HG02981 (cell line): ENCODE measurements around the gene PRRT3.
"Not testable (repeated sequence)": the region's sequence is repeated elsewhere in the genome, so short reads cannot be mapped to it uniquely, and the experiment has no call there.

Experiments used
- ATAC-seq: cut with Tn5 transposase; IDR thresholded peaks from one replicate; pipeline ENCODE4 v1.9.1; 2021; ENCODE audit warnings: mild to moderate bottlenecking, moderate library complexity; ENCODE audit not compliant: unreplicated experiment

PRRT3 gene

DNA sequence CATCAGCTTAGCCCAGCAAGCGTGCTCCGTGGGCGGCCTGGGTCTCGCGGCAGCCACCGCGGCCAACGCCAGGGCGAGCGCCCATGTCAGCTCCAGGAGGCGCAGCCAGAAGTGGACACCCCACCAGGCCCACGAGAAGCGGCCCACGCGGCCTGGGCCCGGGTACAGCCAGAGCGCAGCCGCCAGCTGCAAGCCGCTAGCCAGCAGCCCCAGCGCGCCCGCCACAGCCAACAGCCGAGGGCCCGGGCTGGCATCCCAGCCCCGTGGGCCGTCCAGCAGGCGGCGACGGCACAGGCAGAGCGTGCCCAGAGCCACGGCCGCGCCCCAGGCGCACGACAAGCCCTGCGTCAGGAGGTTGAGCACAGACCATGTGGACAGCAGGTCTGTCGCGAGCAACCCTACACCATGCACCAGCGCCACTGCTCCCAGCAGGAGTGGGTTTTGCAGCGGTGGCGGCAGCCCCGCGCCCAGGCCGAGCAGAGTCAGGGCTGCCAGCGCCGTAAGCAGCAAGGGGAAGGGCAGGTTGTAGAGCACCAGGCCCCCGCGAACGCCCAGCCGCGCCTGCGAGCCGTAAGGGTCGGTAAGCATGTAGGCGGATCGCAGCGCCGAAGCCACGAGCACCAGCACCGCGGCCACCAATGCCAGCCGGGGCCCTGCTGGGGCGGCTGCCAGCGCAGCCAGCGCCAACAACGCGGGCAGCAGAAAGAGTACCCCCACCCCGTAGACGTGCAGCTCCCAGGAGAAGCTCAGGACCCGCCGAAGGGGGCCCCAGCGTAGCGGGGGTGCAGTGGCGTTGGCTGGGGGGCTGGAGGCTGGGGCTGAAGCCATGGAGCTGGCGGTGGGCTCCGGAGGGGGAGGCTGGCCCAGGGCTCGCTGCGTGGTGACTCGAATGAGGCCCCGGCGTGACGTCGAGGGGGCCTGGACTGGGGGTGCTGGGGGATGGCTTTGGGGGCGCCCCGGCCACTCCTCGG, 4.9 kb downstream of the PRRT3 start:
- ATAC-seq = no peak

DNA sequence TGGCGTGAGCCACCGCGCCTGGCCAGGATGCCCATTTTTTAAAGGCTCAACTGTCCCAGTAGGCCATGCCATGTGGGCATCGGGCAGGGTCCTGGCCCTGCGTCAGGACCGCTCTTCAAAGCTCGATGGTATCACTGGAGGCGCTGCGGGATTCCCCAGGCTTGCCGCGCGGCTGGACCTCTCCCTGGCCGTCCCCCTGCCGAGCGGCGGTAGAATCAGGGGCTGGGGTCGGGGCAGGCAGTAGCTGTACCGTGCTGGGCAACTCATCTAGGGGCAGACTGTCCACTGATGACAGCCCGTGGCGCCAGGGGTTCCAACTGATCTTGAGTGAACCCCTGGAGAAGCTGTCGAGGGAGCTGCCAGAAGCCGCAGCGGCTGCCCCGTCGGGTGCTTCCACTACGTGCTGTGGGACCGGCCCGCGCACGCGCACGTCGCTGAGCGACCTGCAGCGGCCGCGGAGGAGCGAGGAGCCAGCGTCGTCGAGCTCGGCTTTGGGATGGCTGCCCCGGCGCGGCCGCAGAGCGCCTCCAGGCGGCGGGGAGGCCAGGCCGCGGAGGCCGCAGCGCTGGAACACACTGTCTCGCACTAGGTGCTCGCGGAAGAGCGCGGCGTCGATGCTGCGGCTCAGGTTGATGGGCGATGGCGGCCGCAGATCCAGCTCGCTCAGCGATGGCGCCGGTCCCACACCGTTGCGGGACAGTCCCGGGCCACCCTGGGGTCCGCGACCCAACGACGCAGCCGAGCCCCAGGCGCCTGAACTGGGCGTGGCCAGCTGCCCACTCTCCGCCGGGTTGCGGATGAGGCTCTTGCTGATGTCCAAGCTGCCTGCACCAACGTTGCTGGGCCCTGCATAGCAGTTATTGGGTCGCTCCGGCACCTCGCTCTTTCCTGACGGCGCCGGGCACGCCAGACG, 5.8 kb downstream of the PRRT3 start:
- ATAC-seq = peak; percentile 69

DNA sequence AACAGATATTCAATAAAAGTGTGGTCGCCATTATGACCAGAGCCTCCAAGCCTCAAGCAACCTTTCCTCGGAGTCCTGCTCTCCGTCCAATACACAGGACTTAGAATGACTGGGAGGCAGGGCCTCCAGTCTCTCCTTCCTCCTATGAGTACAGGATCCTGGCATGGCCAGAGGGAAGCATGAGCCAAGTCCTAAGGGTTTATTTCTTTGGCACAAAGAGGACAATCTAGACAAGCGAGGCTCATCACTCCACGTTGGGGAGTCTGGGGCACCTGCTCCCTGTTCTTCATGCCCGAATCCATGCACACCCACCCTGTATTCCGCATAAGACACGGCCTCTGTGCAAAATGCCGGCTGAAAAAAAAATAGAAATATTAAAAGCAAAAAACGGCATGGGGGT, 6.8 kb downstream of the PRRT3 start:
- ATAC-seq = no peak

DNA sequence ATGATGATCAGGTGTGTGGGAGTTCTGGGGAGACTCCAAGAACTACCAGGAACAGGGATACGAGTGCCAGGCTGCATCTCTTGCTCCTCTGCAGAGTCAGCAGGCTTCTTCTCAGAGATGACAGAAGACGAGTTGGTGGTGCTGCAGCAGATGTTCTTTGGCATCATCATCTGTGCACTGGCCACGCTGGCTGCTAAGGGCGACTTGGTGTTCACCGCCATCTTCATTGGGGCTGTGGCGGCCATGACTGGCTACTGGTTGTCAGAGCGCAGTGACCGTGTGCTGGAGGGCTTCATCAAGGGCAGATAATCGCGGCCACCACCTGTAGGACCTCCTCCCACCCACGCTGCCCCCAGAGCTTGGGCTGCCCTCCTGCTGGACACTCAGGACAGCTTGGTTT, 7.9 kb downstream of the PRRT3 start:
- no peak for ATAC-seq

DNA sequence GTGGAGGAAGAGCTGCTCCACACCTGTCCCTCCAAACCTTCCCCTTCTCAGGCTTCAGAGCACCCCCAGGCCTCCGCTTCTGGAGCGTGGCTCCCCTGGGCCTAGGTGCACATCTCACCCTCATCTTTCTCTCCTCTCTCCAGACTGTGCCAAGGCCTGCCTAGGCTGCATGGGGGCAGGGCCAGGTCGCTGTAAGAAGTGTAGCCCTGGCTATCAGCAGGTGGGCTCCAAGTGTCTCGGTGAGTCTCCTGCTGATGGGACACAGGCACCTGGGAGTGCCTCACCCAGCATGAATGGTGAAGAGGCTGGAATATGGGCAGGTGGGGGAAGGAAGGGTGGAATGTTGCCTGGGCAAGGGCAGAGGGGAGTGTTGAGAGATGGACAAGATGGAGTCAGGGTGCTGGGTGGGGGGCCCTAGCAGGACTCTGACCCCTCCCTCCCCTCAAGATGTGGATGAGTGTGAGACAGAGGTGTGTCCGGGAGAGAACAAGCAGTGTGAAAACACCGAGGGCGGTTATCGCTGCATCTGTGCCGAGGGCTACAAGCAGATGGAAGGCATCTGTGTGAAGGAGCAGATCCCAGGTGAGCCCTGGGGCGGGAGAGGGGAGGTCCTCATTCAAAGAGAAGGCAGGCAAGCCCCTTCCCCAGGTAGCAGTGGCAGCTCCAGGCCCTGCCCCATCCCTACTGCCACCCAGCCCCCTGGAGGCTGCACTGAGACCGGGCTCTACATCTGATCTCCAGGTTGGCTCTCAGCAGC, 9.1 kb downstream of the PRRT3 start:
- ATAC-seq = no peak

DNA sequence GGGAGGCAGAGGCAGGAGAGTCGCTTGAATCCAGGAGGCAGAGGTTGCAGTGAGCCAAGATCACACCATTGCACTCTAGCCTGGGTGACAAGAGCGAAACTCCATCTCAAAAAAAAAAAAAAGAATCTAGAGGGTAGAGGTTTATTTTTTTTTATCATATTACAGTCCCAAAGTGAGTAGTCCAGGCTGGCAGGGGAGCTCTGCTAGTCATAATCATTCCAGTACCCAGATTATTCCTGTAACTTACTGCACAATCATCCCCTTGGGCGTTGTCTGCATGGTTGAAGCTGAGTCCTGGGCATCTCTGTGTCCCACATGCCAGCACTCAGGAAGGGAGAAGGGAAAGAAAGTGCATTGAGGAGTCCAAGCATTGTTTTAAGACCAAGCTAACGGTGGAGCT, 10.0 kb downstream of the PRRT3 start:
- ATAC-seq = no peak

DNA sequence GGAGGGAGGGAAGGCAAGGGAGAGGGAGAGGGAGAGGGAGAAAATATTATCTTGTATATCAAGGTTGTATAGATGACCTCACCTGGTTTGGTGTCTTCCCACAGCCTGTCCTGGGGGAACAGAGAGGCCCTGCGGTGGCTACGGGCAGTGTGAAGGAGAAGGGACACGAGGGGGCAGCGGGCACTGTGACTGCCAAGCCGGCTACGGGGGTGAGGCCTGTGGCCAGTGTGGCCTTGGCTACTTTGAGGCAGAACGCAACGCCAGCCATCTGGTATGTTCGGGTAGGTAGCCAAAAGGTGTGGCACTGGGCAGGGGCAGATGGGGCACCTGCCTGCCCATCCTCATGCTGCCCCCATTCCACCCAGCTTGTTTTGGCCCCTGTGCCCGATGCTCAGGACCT, 11.5 kb downstream of the PRRT3 start:
- no peak for ATAC-seq

DNA sequence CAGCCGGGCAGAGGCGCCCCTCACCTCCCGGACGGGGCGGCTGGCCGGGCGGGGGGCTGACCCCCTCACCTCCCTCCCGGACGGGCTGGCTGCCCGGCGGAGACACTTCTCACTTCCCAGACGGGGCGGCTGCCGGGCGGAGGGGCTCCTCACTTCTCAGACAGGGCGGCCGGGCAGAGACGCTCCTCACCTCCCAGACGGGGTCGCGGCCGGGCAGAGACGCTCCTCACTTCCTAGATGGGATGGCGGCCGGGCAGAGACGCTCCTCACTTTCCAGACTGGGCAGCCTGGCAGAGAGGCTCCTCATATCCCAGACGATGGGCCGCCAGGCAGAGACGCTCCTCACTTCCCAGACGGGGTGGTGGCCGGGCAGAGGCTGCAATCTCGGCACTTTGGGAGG, 12.3 kb downstream of the PRRT3 start:
- not testable (repeated sequence) for ATAC-seq

DNA sequence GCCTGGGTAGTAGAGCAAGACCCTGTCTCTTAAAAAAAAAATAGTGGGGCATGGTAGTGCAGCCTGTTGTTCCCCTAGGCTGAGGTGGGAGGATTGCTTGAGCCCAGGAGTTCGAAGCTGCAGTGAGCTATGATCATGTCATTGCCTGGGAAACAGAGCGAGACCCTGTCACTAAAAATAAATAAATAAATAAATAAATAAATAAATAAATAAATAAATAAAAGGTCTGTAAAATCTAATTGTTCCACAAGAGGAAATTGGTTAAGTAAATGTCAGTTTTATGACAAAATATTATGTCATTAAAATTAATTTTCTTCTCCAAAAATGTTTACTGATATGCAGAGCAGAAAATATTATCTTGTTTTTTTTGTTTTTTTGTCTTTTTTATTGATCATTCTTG, 13.2 kb downstream of the PRRT3 start:
- no peak for ATAC-seq

DNA sequence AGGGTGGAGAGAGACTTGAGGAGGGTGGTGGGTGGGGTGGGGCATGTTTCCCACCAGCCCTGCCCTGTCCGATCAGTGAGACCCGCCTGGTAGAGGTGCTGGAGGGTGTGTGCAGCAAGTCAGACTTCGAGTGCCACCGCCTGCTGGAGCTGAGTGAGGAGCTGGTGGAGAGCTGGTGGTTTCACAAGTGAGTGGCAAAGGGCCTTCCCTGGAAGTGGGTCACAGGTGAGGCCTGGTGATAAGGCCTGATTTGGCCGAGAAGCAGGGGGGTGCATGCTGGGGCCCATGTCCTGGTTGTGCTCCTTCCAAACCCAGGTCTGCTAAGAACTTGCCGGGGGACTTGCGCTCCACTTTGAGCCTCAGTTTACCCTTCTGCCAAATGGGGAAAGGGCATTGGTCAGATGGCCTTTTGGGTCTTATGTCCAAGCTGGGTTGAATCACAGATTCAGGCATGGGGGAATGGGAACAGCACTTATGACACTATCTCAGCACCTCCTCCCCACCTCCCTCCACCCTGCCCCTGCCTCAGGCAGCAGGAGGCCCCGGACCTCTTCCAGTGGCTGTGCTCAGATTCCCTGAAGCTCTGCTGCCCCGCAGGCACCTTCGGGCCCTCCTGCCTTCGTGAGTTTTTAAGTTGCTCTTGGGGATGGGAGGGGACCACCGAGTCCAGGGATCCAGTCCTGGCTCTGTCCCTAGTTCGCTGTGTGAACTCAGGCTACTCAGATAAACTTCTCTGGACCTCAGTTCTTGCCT, 14.5 kb downstream of the PRRT3 start:
- no peak for ATAC-seq

DNA sequence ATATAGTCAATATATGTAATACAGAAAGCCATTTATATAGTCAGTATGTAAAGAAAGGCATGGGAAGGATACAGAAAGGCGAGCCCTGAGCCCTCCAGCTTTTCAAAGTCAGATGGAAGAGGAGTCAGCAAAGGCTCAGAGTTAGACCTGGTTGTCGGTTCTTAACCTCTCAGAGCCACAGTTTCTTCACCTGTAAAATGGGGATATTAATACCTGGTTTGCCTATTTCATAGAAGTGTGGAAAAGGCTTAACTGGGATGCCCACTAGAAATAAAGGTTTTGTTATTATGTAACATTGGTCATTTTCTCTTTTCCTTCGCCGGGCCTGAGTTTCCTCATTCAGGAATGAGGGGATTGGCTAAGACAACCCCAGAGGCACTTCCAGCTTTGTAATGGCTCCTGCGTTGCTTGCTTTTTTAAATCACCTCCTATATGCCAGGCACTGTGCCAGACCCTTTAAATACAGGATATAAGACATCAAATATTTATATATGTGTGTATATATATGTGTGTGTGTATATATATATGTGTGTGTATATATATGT, 16.2 kb downstream of the PRRT3 start:
- ATAC-seq = no peak

DNA sequence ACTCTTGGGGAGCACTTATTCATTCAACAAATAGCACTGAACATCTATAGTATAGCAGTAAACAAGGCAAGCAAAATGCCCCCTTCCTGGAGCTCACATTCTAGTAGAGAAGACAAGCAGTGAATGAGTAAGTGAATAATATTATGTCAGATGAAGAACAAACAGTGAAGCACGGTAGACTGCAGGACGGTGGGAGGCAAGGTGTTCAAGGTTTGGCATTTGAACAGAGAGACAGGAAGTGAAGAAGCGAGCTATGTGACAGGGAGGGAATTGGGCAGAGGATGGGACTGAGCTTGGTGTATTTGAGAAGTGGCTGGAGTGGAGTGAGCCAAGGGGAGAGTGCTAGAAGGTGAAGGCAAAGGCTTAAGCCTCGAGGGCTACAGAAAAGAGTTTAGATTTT, 17.2 kb downstream of the PRRT3 start:
- ATAC-seq = no peak

DNA sequence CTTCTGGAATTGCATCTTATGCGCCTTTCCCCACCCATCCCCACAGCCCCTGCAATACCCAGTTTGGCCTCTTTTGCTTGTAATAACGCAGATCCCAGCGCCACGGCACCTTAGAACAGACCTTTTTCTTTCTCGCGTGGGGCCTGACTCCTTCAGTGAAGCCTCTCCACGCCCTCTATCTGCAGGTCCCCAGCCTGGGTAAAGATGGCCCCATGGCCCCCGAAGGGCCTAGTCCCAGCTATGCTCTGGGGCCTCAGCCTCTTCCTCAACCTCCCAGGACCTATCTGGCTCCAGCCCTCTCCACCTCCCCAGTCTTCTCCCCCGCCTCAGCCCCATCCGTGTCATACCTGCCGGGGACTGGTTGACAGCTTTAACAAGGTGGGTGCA, 18.0 kb downstream of the PRRT3 start:
- no peak for ATAC-seq

DNA sequence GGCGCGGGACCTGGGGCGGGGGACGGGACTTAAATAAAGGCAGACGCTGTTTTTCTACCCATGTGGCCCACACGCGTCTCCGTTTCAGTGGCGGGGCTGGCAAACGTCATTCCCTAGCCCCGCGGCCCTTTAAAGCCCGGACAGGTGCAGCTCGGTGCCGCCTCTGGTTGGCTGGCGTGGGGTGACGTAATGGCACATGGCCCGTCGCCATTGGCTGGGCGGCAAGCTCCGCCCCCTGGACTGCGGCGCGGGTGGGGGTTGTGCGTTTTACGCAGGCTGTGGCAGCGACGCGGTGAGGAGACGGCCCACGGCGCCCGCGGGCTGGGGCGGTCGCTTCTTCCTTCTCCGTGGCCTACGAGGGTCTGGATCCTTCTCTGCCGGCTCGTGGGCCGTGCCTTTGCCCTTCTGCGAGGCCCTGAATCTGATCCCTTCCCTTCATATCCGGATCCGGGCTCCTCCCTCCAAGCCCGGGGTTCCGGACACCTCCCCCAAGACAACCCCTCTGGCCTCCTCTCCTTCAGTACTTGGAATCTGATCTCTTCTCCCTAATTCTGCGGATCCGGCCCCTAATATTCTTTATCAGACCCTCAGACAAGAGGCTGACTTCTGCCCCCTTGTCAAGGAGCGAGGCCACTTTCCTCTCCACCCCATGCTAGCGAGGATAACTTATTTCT, 18.5 kb downstream of the PRRT3 start, which contains the start of gene CRELD1:
Gene CRELD1 (plus strand): TSS at position 274 of the 674 bp plus-strand sequence. CDS start 605 bp downstream, outside the sequence.
- ATAC-seq = peak; percentile 80

DNA sequence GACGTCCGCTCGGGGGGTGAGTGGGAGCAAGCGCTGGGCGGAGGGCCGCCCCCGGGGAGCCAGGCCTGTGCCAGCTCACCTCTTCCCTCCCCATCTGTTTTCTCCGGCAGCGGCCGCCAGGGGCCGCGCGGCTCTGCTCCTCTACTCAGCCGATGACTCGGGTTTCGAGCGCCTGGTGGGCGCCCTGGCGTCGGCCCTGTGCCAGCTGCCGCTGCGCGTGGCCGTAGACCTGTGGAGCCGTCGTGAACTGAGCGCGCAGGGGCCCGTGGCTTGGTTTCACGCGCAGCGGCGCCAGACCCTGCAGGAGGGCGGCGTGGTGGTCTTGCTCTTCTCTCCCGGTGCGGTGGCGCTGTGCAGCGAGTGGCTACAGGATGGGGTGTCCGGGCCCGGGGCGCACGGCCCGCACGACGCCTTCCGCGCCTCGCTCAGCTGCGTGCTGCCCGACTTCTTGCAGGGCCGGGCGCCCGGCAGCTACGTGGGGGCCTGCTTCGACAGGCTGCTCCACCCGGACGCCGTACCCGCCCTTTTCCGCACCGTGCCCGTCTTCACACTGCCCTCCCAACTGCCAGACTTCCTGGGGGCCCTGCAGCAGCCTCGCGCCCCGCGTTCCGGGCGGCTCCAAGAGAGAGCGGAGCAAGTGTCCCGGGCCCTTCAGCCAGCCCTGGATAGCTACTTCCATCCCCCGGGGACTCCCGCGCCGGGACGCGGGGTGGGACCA, 19.2 kb downstream of the PRRT3 start:
- ATAC-seq = peak; percentile 67

DNA sequence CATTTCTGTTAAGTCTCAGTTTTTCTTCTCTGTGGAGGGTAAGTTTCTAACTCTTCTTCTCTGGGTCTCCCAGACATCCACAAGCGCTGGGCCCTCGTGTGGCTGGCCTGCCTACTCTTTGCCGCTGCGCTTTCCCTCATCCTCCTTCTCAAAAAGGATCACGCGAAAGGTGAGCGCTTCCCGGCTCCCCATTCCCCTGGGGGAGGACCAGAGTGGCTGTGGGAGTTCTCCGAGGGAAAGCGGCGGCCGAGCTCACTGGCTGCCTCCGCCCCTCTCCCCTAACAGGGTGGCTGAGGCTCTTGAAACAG, 19.7 kb downstream of the PRRT3 start:
- no peak for ATAC-seq

DNA sequence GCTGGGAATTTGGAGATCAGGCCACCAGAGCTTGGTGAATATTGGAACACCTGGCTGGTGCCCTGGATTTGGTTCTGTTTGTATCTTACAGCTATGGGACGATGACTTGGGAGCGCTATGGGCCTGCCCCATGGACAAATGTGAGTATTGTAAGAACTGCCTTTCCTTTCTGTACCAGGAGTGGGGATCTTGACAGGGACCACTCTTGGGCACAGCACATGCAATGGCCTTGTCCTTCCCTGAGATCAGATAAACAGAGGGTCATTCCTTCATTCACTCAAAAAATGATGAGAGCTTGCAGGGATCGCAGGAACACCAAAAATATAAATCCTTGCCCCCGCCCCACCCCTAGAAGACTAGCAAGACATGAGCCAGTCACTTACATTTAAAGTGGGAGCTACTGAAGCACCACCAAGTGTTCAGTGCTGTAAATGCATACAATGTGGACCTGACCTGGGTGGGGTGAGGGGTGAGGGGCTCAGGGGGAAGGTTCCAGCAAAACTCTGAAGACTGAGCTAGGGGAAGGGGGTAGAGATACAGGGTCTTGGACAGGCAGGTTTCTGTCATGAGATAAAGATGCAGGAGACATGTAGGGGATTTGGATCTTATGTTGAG, 21.3 kb downstream of the PRRT3 start:
- no peak for ATAC-seq

DNA sequence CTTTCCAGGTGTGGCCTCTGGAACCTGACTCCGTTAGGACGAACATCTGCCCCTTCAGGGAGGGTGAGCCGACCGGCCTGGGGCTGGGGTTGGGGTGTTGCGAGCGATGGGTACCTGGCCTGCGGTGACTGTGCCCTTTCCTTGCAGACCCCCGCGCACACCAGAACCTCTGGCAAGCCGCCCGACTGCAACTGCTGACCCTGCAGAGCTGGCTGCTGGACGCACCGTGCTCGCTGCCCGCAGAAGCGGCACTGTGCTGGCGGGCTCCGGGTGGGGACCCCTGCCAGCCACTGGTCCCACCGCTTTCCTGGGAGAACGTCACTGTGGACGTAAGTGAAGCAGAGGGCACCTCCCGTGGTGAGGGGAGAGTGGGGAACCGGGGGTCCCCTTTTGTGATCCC, 24.1 kb downstream of the PRRT3 start:
- ATAC-seq = no peak
